Ishikawa (cell line): ENCODE data around the gene RGS10.

Experiments
- NFIC ChIP-seq: IDR thresholded peaks from 2 replicates; pipeline ENCODE4 v1.6.1; 2012
- TAF1 ChIP-seq: IDR thresholded peaks from 2 replicates; pipeline ENCODE4 v1.6.1; 2012; ENCODE audit warnings: low read depth, mild to moderate bottlenecking

DNA sequence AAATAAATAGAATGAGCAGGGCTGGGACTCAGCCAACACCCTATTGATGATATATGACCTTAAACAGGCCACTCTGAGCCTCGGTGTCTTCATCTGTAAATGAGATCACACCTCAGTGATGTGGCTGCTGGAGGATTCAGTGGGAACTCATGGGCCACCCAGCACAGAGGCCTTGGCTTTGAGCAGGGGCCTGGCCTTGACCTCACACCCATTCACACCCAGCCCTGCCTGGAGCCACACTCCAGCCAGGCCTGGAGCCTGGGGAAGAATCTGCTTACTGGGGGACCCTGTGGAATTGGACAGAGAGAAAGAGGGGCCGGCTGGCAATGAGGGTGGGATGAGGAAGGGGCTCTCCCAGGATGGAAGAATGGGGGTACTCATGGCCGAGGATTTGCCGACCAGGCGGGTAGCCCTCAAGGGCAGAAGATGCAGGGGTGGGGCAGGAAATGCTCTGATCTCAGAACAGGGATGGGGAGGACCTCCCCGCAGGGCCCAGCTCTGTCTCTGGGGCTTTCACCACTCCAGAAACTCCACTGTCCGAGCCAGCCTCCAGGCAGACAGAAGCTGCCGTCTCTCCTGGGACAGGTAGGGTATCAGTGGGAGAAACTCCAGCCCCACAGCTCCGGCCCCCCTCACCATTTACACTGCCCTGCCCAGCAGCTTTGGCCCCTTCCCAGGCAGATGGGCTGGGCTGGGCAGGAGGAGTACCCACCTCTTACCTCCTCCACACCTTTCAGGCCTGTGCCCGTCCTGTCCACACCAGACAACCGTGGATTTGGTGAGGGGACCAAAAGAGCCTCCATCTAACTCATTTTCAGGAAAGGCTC is 81.9 kb downstream of the RGS10 start:
- TF ChIP-seq TAF1 = no peak
- TF ChIP-seq NFIC = no peak
